NAMALWA (cell line): ENCODE results near the gene ZNF501.

Experiments
- DNase-seq: peaks from one replicate; pipeline ENCODE4 v3.0.0-alpha.2; 2015; ENCODE audit warnings: low spot score

Gene ZNF501

GRCh38 chr3:44729384-44729910 lies at the start of gene ZNF501:
ZNF501 (plus strand) TSS chr3:44729635; CDS start chr3:44734422, 4,787 bp downstream.
- DNase-seq, result peak; percentile 91

- no peak for DNase-seq
These were observed 48.4 kb upstream of the ZNF501 start for GRCh38 chr3:44680921-44681455.

GRCh38 chr3:44682182-44682896 lies 47.1 kb upstream of the ZNF501 start:
- no peak for DNase-seq

- DNase-seq, result peak; percentile 88
These were observed 44.2 kb upstream of the ZNF501 start for GRCh38 chr3:44685128-44685800.

GRCh38 chr3:44687898-44688297 lies 41.5 kb upstream of the ZNF501 start:
- DNase-seq, result no peak

GRCh38 chr3:44712455-44713075 lies 16.9 kb upstream of the ZNF501 start, which contains the start of gene ZNF502:
ZNF502 (plus strand) TSS chr3:44712660; CDS start chr3:44720262, 7,602 bp downstream.
- DNase-seq, result no peak

- no peak for DNase-seq
These were observed 8.0 kb upstream of the ZNF501 start for GRCh38 chr3:44721231-44722102.

- DNase-seq, result no peak
These were observed 7.4 kb upstream of the ZNF501 start for GRCh38 chr3:44722103-44722401.

- no peak for DNase-seq
These were observed 5.3 kb downstream of the ZNF501 start for GRCh38 chr3:44734646-44735168.

GRCh38 chr3:44761101-44761423 lies 31.6 kb downstream of the ZNF501 start:
- DNase-seq, result no peak

GRCh38 chr3:44761424-44762169 lies 32.2 kb downstream of the ZNF501 start, which contains the start of the genes KIAA1143 and KIF15:
KIAA1143 (minus strand) TSS chr3:44761619; CDS start chr3:44761602, 17 bp downstream.
KIF15 (plus strand) TSS chr3:44761794; CDS start chr3:44761866, 72 bp downstream.
- peak; percentile 96 for DNase-seq

GRCh38 chr3:44762170-44762677 lies 32.8 kb downstream of the ZNF501 start:
- peak; percentile 44 for DNase-seq

GRCh38 chr3:44762690-44763089 lies 33.3 kb downstream of the ZNF501 start:
- peak; percentile 3 for DNase-seq

GRCh38 chr3:44764248-44764647 lies 34.8 kb downstream of the ZNF501 start:
- DNase-seq, result no peak

- DNase-seq, result no peak
These were observed 42.1 kb downstream of the ZNF501 start for GRCh38 chr3:44771424-44772098.

- no peak for DNase-seq
These were observed 42.6 kb downstream of the ZNF501 start for GRCh38 chr3:44772099-44772442.

- no peak for DNase-seq
These were observed 53.5 kb downstream of the ZNF501 start for GRCh38 chr3:44782891-44783290.
